ENCODE measurements around the gene PCARE.

The PCARE gene

GRCh38 chr2:29061616-29062015 lies 12.7 kb downstream of the PCARE start:
- DNase-seq = peak; percentile 31

GRCh38 chr2:29061176-29061575 lies 13.1 kb downstream of the PCARE start:
- no peak for DNase-seq

GRCh38 chr2:29060441-29060840 lies 13.9 kb downstream of the PCARE start:
- DNase-seq = no peak

GRCh38 chr2:29059624-29060023 lies 14.7 kb downstream of the PCARE start:
- DNase-seq = no peak

DNA sequence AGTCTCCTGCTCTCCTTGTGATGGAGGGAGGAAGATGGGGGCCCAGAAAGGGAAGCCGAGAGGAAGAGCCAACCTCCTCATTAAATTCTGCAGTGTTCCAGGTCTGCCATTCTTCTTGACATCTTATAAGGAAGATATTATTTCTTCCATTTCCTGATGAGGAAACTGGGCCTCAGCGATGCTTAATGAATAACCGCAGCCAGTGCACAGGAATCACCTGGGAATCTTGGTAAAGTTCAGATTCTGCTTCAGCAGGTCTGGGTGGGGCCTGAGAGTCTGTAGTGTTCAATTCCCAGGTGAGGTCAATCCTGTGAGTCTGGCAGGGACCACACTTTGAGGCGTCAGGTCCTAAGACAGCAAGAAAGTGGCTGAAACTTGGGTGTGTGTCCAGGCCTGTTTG lies 17.3 kb downstream of the PCARE start:
- no peak for DNase-seq

- DNase-seq = no peak
Observed at GRCh38 chr2:29056452-29056851, 17.9 kb downstream of the PCARE start.

DNA sequence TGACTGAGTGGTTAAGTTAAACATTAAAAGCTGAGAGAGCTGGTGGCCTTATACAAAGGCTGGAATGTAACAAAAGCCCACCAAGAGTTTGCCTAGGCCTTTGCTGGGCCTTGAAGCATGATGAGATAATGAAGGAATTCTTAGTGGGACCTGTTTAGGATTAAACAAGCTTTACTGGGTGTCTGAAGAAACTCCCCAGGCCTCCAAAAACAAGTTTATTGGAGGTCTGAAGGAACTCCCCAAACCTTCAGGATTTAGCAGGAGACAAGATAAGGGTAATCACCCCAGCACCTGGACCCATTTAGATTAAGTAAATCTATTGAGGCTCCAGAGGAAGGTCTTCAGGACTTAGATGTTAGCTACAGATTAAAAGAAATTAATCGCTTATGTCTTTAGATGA lies 18.7 kb downstream of the PCARE start:
- no peak for DNase-seq

GRCh38 chr2:29054430-29054829 lies 19.9 kb downstream of the PCARE start:
- no peak for DNase-seq

- DNase-seq = no peak
Observed at GRCh38 chr2:29053670-29054400, 20.5 kb downstream of the PCARE start.

- peak; percentile 79 for DNase-seq
Observed at GRCh38 chr2:29053223-29053622, 21.1 kb downstream of the PCARE start.

DNA sequence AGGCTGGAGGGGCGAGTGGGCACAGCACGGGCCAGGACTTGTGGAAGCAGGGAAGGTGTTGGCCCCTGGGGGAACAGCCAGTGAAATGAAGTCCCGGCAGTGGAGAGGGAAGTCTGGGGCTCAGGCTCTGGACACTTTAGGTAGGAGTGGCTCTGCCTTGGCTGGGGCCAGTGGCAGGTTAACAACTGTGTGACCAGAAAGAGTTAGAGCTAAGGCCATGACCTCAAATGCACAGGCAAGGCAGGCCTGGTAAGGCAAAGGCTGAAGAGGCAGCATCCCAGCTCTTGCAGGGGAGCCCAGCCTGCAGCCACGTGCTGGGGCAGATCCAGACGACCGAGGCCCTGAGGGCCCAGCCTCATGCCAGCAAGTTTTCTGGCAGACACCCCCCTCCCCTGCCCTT lies 21.5 kb downstream of the PCARE start:
- DNase-seq = no peak

DNA sequence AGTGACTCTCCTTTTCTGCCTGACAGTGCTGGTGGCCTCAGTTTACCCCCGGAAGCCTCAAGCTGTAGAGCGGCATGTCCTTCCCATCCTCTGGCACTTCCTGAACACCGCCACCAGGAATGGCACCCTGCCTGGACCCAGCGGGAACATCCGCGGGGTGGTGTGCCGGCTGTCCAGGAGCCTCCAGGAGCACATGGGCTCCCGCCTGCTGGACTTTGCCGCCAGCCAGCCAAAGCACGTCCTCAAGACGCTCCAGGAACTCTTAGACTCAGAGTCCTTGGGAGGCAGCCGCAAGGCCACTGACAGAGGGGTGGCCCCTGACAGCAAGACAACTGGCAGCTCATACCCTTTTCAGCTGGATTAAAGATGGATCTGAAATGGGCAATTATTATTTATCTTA lies 22.6 kb downstream of the PCARE start:
- no peak for DNase-seq

DNA sequence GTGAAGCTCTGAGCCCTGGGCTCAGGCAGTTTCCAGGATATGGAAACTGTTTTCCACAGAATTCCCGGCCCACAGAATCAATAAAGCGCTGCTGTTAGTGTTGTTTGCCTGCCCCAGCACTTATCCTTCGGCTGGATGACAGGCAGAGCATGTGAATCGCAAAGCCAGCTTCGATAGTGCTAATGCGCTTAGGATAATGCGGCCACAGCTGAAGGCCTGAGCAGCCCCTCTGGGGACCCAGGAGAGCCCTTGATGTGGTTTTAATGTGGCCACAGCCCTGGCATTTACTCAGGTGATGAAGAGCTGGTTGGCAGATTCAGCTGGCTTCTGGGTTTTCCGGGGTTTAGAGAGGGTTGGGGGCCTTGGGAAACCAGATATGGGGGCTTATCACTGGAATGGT lies 23.7 kb downstream of the PCARE start:
- DNase-seq = no peak

DNA sequence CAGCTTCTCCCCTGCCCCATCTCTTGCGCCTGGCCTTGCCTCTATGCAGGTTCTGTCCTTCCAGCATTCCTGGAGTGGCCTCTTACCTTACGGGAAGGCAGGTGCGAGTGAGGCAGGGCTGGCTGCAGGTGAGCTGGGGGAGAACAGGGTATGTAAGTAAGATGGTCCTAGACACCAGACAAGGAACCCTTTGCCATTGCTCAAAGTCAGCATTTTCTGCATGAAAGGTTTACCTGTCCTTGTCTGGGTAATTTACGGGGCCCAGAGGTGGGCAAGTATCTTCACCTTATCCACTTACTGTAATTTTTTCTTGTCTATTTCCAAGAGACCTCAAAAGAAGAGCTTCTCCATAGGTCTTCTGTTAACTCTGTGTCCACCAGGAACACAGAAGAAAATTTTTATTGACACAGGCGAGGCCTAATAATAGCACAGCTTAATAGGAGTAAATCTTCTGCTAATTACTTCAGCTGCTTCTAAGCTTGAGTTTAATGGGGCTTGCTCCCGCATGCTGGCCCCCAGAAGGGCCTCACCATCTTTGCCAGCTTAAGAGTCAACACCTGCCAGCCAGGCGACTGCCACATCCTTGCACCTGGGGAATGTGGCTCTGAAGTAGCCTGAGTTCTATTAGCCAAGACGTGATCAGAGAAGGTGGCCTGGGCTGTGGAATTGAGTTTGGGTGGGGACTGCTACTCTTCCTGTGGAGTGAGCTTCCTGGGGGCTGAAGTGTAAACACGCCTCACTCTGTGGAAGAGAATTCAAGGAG lies 27.1 kb downstream of the PCARE start:
- no peak for DNase-seq

DNA sequence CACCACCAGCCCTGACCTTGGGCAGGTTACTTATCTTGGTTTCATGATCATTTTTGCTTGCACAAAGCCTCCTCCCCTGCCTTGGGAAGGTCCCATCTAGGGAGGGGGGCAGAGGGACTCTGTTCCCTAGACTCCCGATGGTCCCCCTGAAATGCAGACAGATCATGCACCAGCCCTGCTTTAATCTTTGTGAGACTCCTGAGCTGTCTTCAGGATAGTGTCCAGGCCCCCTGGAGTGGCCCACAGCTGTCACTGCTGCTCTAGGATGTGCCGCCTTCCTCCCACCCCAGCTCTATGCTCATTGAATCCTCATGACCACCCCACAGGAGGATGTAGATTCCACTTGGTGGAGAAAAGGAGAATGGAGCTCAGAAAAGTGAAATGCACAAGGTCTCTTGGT lies 28.0 kb downstream of the PCARE start:
- no peak for DNase-seq

DNA sequence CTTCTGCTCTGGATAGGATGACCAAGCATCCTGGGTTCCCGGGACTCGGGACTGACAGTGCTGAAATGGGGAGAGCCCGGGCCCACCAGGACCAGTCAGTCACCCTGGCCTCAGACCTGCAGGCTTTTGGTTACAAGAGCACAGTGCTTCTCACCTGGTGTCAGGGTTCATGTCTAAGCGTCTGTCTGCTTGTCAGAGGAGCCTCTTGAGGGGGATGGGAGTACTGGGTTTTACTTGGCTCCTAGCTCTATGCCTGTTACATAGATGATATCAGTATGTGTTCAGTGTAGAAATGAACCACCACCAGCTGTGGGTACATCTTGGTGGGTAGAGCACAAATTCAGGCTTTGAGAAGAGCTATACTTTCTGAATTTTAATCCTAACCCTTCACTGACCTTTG lies 29.9 kb downstream of the PCARE start:
- DNase-seq = no peak

DNA sequence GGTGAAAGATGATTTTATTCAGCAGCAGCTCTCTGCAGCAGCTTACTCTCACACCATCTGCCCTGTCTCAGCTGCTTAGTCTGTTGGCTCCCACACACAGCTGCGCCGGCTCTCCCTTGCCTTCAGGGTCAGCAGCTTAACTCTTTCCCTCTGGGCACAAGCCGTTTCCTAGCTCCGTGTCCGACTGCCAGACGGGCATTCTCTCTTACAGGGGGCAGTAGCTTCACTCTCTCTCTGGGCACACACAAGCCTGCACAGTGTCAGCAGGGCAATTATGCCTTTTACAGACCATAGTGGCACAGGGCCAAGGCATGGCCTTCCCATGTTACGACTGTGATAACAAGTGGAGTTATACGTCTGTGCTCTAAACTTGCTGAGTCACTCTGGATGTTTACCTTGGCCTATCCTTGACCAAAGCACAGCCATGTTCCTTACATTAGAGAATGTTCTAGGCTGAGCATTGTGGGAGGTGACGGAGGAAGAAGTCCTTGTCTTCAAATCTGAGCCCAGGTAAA lies 31.7 kb downstream of the PCARE start:
- no peak for DNase-seq

DNA sequence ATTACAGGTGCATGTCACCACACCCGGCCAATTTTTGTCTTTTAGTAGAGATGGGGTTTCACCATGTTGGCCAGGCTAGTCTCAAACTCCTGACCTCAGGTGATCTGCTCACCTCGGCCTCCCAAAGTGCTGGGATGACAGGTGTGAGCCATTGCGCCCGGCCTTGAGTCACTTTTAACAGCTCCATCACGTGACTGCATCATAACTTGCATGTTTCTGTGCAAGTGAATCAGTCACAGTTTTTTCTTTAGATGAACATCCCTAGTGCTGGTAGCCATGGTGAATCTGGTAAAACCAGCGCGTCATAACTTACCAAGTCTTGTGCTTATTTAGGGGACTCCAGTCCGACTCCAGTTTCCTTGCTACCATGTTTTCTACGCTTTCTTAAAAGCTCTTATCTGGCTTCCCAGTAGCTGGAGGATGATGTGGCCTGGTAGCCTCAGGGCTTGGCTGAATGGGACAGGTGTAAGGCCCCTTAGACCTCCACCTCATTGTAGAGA lies 33.1 kb downstream of the PCARE start:
- DNase-seq = no peak

- no peak for DNase-seq
Observed at GRCh38 chr2:29040552-29040951, 33.8 kb downstream of the PCARE start.

GRCh38 chr2:29039718-29040480 lies 34.4 kb downstream of the PCARE start:
- DNase-seq = no peak

DNA sequence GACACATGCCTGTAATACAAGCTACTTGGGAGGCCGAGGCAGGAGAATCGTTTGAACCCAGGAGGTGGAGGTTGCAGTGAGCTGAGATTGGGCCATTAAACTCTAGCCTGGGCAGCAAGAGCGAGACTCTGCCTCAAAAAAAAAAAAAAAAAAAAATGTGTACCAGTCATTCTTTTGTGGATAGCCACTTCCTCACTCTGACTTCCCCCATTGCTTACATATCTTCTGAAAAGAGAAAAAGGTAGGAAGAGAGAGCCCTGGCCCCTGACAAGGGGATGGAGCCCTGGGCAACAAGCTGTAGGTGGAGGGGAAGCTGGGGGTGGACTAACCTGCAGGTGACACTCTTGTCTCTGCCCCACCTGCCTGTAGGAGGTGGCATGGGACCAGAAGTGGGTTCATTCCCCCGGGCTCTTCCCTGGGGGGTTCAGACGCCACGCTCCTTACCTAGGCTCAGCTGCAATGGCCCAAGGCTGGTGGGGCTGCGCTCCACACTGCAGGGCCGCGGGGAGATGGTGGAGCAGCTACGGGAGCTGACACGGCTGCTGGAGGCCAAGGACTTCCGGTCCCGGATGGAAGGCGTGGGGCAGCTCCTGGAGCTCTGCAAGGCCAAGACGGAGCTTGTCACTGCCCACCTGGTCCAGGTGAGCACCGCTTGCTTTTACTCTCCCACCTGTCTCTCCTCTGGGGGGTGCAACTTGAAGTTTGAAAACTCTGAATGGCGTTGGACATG lies 39.1 kb downstream of the PCARE start:
- no peak for DNase-seq

- no peak for DNase-seq
Observed at GRCh38 chr2:29033656-29034055, 40.7 kb downstream of the PCARE start.

GRCh38 chr2:29033172-29033571 lies 41.2 kb downstream of the PCARE start:
- DNase-seq = peak; percentile 85

Measured in islet precursor cell (in vitro differentiated cells).